K562 (cell line): ENCODE results near the gene EFNB3. TPM values are rescaled to one million over a fixed set of nuclear protein-coding genes. Genes with fewer than 3 reads are reported as not detected.

Experiments used
- ATAC-seq: fragments of 200-7000 bp; cut with Tn5 transposase; 3 replicates; pipeline ENCODE4 v1.9.1; 2020; ENCODE audit warnings: moderate library complexity
- BruUV-seq: library from RNA; stranded (reverse); fragments of 400-500 nt; replicated peaks from 2 replicates; lab custom pipeline; 2021; lab: Mats Ljungman, UMichigan
- CTCF ChIA-PET: fragments of 300-600 bp; formaldehyde crosslinking; extraction: SDS; loops from one replicate; lab custom pipeline; 2021; ENCODE audit warnings: low intra/inter-chr PET ratio; lab: Yijun Ruan, JAX
- POLR2A ChIA-PET: fragments of 300-600, 350-650 bp; sonication (Branson Sonifier 250); formaldehyde crosslinking; extraction: SDS; loops from one replicate; lab custom pipeline; 2021; ENCODE audit warnings: antibody characterized with exemption, inconsistent platforms; lab: Yijun Ruan, JAX
- DNase-seq, 4 experiments: peaks; one replicate each; pipeline versions ENCODE4 v3.0.0 to v3.0.0-alpha.2; 2011 to 2018; ENCODE audit warnings: low spot score in 3 of 4, mixed read lengths in 3 of 4; ENCODE audit errors: extremely low read depth in 1 of 4
- FAIRE-seq: peaks from 2 replicates; lab custom pipeline; 2011; peaks lifted over from hg19 to GRCh38; lab: Jason Lieb, UNC
- H2AFZ ChIP-seq: 2 replicates; pipeline ENCODE4 v1.6.0; 2011; ENCODE audit warnings: low read depth, low read length, control low read depth, inconsistent platforms
- H3K27ac ChIP-seq: fragments of 200-600 bp; 3 replicates; pipeline ENCODE4 v1.8.0; 2011; ENCODE audit warnings: low read depth, mild to moderate bottlenecking, control low read depth, inconsistent platforms, low read length, moderate library complexity, mixed read lengths; ENCODE audit errors: extremely low read depth
- H3K27me3 ChIP-seq, 2 experiments: fragments of 300-600 bp in 1 of 2; 2 replicates in 1 of 2; 3 replicates in 1 of 2; pipeline versions ENCODE4 v1.6.0 to v1.8.0; 2011; ENCODE audit warnings: inconsistent platforms in 2 of 2, low read length in 2 of 2, mild to moderate bottlenecking in 1 of 2, mixed read lengths in 1 of 2, moderate library complexity in 1 of 2; ENCODE audit not compliant: control insufficient read depth in 2 of 2, insufficient read depth in 2 of 2
- H3K36me3 ChIP-seq: fragments of 300-600 bp; 3 replicates; pipeline ENCODE4 v1.8.0; 2011; ENCODE audit warnings: mild to moderate bottlenecking, low read length, inconsistent platforms; ENCODE audit not compliant: control insufficient read depth, insufficient read depth
- H3K4me1 ChIP-seq, 2 experiments: fragments of 200-600 bp in 1 of 2; replicated peaks in 1 of 2; 2 replicates in 1 of 2; 3 replicates in 1 of 2; pipeline versions ENCODE4 v1.5.1 to v1.8.0; 2011; ENCODE audit warnings: inconsistent platforms in 2 of 2, low read length in 2 of 2, mild to moderate bottlenecking in 1 of 2, mixed read lengths in 1 of 2, moderate library complexity in 1 of 2; ENCODE audit not compliant: control insufficient read depth in 2 of 2, insufficient read depth in 2 of 2
- H3K4me2 ChIP-seq: 2 replicates; pipeline ENCODE4 v1.6.1; 2011; ENCODE audit warnings: low read length, control low read depth, inconsistent platforms, mixed read lengths; ENCODE audit not compliant: insufficient read depth
- H3K4me3 ChIP-seq: fragments of 200-600 bp; sonication (generic), shearing (Covaris generic); 2 replicates; pipeline ENCODE4 v1.5.1; 2016; ENCODE audit warnings: control low read depth, inconsistent platforms
- H3K79me2 ChIP-seq: fragments of 200-600 bp; 3 replicates; pipeline ENCODE4 v1.8.0; 2011; ENCODE audit warnings: low read length, inconsistent platforms; ENCODE audit not compliant: control insufficient read depth, insufficient read depth
- H3K9ac ChIP-seq, 2 experiments: 2 replicates each; pipeline versions ENCODE4 v1.6.0 to v1.6.1; 2011; ENCODE audit warnings: low read depth in 2 of 2, low read length in 2 of 2, control low read depth in 1 of 2, inconsistent platforms in 1 of 2, mild to moderate bottlenecking in 1 of 2, mixed read lengths in 1 of 2; ENCODE audit not compliant: insufficient read depth in 1 of 2
- H3K9me1 ChIP-seq: one replicate; pipeline ENCODE4 v1.6.0; 2011; ENCODE audit warnings: inconsistent platforms, mild to moderate bottlenecking, low read length, moderate library complexity; ENCODE audit not compliant: control insufficient read depth, insufficient read depth
- H3K9me3 ChIP-seq: replicated peaks from 2 replicates; pipeline ENCODE4 v1.5.1; 2011; ENCODE audit warnings: low read depth, low read length, inconsistent platforms; ENCODE audit not compliant: control insufficient read depth, insufficient read depth
- H4K20me1 ChIP-seq: replicated peaks from 2 replicates; pipeline ENCODE4 v1.6.1; 2011; ENCODE audit warnings: low read length, inconsistent platforms, mixed read lengths; ENCODE audit not compliant: control insufficient read depth, insufficient read depth
- BRD9 ChIP-seq: fragments of 450-650 bp; IDR thresholded peaks from 2 replicates; pipeline ENCODE4 v1.6.1; 2018; ENCODE audit warnings: low read depth; ENCODE audit not compliant: partially characterized antibody
- RBM22 ChIP-seq: fragments of 200-400 bp; formaldehyde crosslinking; IDR thresholded peaks from 2 replicates; pipeline ENCODE4 v1.6.1; 2018; ENCODE audit warnings: low read length, low read depth; ENCODE audit not compliant: poor library complexity, severe bottlenecking
- ZEB2 ChIP-seq: fragments of 450-650 bp; IDR thresholded peaks from 2 replicates; pipeline ENCODE4 v1.6.1; 2016
- WGBS: fragments of 100-300 bp; shearing (Covaris generic); methylation state at CpG from one replicate; pipeline ENCODE4 v1.1.6; 2016; ENCODE audit warnings: low coverage, mixed read lengths; ENCODE audit not compliant: insufficient coverage; ENCODE audit errors: missing lambda C conversion rate; 5-methylcytosine and 5-hydroxymethylcytosine counted together
- in situ Hi-C: fragments of 300-500 bp; cut with MboI; formaldehyde crosslinking; loops from 4 replicates; pipeline ENCODE4 v1.15.0; 2018; ENCODE audit warnings: inconsistent platforms, mixed read lengths
- intact Hi-C: fragments of 100-400 bp; cut with micrococcal nuclease; formaldehyde crosslinking; loops from 2 replicates; pipeline ENCODE4 v1.14.2; 2022
- polyA plus RNA-seq, 8 experiments: library from polyadenylated mRNA; depleted of rRNA in 4 of 8; stranded (reverse) in 5 of 8; unstranded in 3 of 8; fragments of >200 nt; fragmentation: Nextera tagmentation in 2 of 8; fragmentation: Illumina TruSeq in 1 of 8; extraction: Ambion mirVana in 2 of 8; extraction: Trizol in 1 of 8; gene quantifications; 2 replicates each; pipeline versions ENCODE4 v1.2.1 to v1.2.3, GENCODE V29; 2011 to 2014; ENCODE audit warnings: inconsistent platforms in 1 of 8, missing spikeins in 1 of 8
- total RNA-seq, 7 experiments: library from RNA; depleted of rRNA in 6 of 7; stranded (reverse); fragments of >200 nt in 6 of 7; fragmentation: Illumina TruSeq in 2 of 7; extraction: Trizol in 2 of 7; gene quantifications; 2 replicates each; pipeline versions ENCODE4 v1.2.1 to v1.2.3, GENCODE V29; 2011 to 2021; ENCODE audit warnings: low replicate concordance in 1 of 7
- TF ChIP-seq, protein P1 (sequence below): sonication (generic); formaldehyde crosslinking; IDR thresholded peaks from 2 replicates; pipeline ENCODE4 v1.8.0; 2022; ENCODE audit warnings: mild to moderate bottlenecking, missing genetic modification reagents
- TF ChIP-seq, protein P2 (sequence below): sonication (generic); formaldehyde crosslinking; IDR thresholded peaks from 2 replicates; pipeline ENCODE4 v1.8.0; 2022; ENCODE audit warnings: mild to moderate bottlenecking, missing genetic modification reagents

The EFNB3 gene
- total and polyA plus RNA-seq, 9 of the 15 experiments (the other 6 are each of a cell fraction or from before 2014, with no cell fraction given), result not detected

DNA sequence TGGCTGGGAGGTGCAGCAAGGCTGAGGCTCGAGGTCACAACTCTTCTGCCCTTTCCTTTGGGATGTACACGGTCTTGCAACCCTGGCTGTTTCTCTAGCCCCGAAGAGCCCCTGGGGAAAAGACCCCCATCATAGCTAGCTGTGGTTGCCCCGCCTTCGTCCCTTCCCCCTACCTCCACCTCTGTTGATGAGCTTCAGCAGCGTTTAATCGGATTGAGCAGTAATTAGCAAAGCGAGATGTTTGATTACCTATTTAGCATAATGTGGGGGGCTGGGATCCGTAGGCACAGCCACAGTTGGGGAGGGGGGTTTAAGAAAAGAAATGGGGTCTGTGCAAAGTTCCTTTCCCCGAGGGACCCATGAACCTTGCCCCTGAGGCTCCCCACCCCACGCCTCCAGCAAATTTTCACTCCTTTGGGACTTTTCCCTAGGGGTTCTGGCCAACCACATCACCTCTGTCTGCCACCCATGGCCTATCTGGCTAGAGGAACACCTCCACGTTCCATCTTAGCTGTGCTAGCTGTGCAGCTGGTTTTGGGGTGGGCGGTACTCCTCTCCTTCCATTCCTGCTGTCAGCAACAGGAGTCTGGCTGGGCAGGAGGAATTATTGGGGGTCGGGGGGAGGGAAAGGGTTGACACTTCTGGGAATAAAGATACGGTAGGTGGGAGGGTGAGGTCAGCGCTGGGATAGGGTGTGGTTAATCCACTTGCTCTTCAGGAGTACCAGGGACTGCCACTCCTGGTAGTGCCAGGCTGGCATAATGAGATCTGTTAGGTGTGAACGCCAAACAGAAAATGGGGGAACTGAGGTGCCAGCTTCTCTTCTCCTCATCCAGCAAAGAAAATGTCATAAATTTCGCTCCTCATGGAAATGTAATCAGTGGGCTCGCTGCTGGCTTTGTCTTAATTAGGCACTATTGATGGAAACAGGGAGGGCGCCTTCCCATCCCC is 11.2 kb downstream of the EFNB3 start:
- Histone ChIP-seq H3K79me2 (no peaks in the 10 kb centered on the region), H3K27me3 (peaks cover 15 to 63% of the 10 kb centered on the region in 2 experiments; a peak in 4 of 5 replicates), H3K9ac (peak overlapping the region in 1 of 2 experiments; percentile 38; a peak in 1 of 4 replicates), H2AFZ (peak overlapping the region; percentile 92; the same call in 1 of the 2 replicates), H3K36me3 (no peaks in the 10 kb centered on the region), H3K4me3 (peak overlapping the region; percentile 45), H4K20me1 (no peaks in the 10 kb centered on the region), H3K4me2 (peak overlapping the region; percentile 72), H3K4me1 (peaks cover 6 to 18% of the 10 kb centered on the region in 2 experiments; a peak in 3 of 5 replicates), H3K9me3 (no peaks in the 10 kb centered on the region), H3K9me1 (no peaks in the 10 kb centered on the region), H3K27ac (no peak overlapping the region)
- no peak for FAIRE-seq
- in situ Hi-C loops, result no loop called here
- no peak for ATAC-seq
- ChIA-PET POLR2A (interaction anchor here (3.5 kb wide), 1 partner anchor 29 kb away, joined by 12 read pairs; the partner anchor contains the start of gene TP53), CTCF (interaction anchor here (1.1 to 1.4 kb wide), 2 partner anchors 84 to 201 kb away, joined by 4 to 5 read pairs; no protein-coding TSS in a partner anchor)
- 8% methylated on average over 15 of the region's 20 CpGs for WGBS
- intact Hi-C loops, result loop anchor here (2.0 kb wide), 1 partner anchor 27 kb away; the partner anchor contains the start of gene WRAP53
- TF ChIP-seq, protein P1, sequence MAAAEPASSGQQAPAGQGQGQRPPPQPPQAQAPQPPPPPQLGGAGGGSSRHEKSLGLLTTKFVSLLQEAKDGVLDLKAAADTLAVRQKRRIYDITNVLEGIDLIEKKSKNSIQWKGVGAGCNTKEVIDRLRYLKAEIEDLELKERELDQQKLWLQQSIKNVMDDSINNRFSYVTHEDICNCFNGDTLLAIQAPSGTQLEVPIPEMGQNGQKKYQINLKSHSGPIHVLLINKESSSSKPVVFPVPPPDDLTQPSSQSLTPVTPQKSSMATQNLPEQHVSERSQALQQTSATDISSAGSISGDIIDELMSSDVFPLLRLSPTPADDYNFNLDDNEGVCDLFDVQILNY (CRISPR knock-in tag), result no peak
- TF ChIP-seq RBM22, result no peak
- TF ChIP-seq, protein P2, sequence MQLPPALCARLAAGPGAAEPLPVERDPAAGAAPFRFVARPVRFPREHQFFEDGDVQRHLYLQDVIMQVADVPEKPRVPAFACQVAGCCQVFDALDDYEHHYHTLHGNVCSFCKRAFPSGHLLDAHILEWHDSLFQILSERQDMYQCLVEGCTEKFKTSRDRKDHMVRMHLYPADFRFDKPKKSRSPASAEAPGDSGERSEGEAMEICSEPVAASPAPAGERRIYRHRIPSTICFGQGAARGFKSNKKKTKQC (CRISPR knock-in tag), result no peak
- TF ChIP-seq BRD9, result no peak
- TF ChIP-seq ZEB2, result no peak
- DNase-seq, result no peak
- no TSS peak for BruUV-seq
